ENCODE data around the gene SLF2.
"Not testable (repeated sequence)": the region's sequence is repeated elsewhere in the genome, so short reads cannot be mapped to it uniquely, and the experiment has no call there.

SLF2 gene

DNA sequence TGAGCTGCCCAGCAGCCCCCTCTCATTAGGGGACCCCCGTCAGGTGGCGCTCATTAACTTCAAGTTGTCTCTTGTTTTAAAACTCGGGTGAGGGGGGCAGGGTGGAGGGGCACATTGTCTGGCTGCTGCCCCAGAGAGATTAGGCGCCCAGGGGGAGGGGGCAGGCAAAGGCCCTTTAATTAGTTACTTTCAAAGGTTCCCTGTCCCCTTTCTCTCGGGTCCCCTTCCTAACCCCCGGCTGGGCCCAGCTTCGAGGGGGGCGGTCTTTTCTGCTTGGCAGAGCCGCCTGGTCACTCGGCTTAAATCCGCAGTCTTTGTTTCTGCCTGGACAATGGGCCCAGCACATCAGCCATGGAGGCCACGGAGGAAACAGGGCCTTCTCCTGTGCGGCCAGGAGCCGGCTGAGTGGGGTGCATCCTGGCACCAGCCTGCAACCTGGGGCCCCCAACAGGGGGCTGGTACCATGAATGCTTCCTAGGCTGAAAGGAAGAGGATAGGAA is 38.9 kb upstream of the SLF2 start:
- no peak for DNase-seq
- Mint-ChIP-seq H3K4me3 (no peak overlapping the region), H3K36me3 (ENCODE audit: insufficient read depth) (no peaks in the 10 kb centered on the region), H3K27me3 (peaks cover 42 to 59% of the 10 kb centered on the region in 2 donors), H3K27ac (no peak overlapping the region), H3K4me1 (ENCODE audit: low read depth in 2 of 2) (no peaks in the 10 kb centered on the region), H3K9me3 (no peaks in the 10 kb centered on the region)
- ATAC-seq (replicated peaks), result no peak

DNA sequence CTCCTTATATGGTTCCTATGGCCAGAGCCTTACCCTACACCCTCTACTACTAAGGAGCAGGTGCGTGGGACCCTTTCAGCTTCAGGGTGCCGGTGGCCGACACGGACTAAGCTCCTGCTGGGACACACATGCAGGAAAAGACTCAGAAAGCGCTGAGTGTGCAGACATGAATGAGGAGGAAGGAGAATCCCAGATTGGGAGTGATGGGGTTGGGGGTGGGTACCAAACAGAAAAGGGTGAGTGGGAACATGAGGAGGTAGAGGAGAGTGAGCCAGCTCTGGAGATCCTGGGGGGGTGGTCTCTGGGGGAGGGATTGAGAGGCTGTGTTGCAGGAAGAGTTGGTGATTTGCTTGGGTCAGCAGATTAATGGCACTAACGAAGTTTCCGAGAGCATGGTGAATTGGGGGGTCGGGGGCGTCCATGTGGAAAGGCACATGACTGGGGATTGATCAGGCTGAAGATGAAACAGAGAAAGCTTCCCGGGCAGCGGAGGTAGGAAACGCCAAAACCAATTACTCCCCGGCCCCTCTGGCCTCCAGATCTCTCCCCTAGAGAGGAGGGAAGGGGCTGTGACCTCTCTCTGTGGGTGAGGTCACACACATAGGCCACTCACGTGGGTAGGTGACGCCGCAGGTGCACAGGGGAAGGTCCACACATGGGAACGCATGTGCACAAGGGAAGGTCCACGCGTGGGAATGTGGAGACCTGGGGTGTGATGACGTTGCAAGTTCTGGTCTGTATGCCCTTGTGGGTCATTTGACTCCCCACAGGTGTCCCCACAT is 37.9 kb upstream of the SLF2 start:
- Mint-ChIP-seq H3K36me3 (ENCODE audit: insufficient read depth) (no peaks in the 10 kb centered on the region), H3K4me3 (no peak overlapping the region), H3K27me3 (peaks cover 42 to 65% of the 10 kb centered on the region in 2 donors), H3K9me3 (no peaks in the 10 kb centered on the region), H3K27ac (no peak overlapping the region), H3K4me1 (ENCODE audit: low read depth in 2 of 2) (no peaks in the 10 kb centered on the region)
- no peak for ATAC-seq (replicated peaks)
- no peak for DNase-seq

GRCh38 chr10:100875484-100876166 is 37.1 kb upstream of the SLF2 start:
- Mint-ChIP-seq H3K4me1 (ENCODE audit: low read depth in 2 of 2) (no peaks in the 10 kb centered on the region), H3K27me3 (peaks cover 42 to 65% of the 10 kb centered on the region in 2 donors), H3K4me3 (no peak overlapping the region), H3K36me3 (ENCODE audit: insufficient read depth) (no peaks in the 10 kb centered on the region), H3K27ac (no peak overlapping the region), H3K9me3 (no peaks in the 10 kb centered on the region)
- ATAC-seq (replicated peaks) (no peak), DNase-seq (no peak)

GRCh38 chr10:100876585-100877460 is 35.9 kb upstream of the SLF2 start:
- ATAC-seq (replicated peaks) (no peak), DNase-seq (no peak)
- Mint-ChIP-seq H3K4me1 (ENCODE audit: low read depth in 2 of 2) (no peaks in the 10 kb centered on the region), H3K9me3 (no peaks in the 10 kb centered on the region), H3K36me3 (ENCODE audit: insufficient read depth) (no peaks in the 10 kb centered on the region), H3K27me3 (peaks cover 42 to 65% of the 10 kb centered on the region in 2 donors), H3K4me3 (no peak overlapping the region), H3K27ac (peak overlapping the region in 1 of 2 donors; percentile 16)

- Mint-ChIP-seq H3K36me3 (ENCODE audit: insufficient read depth) (no peaks in the 10 kb centered on the region), H3K27me3 (peaks cover 42 to 70% of the 10 kb centered on the region in 2 donors), H3K4me3 (no peak overlapping the region), H3K27ac (no peak overlapping the region), H3K9me3 (no peaks in the 10 kb centered on the region), H3K4me1 (ENCODE audit: low read depth in 2 of 2) (no peaks in the 10 kb centered on the region)
- no peak for DNase-seq
- ATAC-seq (replicated peaks), result no peak
Measured at GRCh38 chr10:100877461-100877850, 35.3 kb upstream of the SLF2 start.

DNA sequence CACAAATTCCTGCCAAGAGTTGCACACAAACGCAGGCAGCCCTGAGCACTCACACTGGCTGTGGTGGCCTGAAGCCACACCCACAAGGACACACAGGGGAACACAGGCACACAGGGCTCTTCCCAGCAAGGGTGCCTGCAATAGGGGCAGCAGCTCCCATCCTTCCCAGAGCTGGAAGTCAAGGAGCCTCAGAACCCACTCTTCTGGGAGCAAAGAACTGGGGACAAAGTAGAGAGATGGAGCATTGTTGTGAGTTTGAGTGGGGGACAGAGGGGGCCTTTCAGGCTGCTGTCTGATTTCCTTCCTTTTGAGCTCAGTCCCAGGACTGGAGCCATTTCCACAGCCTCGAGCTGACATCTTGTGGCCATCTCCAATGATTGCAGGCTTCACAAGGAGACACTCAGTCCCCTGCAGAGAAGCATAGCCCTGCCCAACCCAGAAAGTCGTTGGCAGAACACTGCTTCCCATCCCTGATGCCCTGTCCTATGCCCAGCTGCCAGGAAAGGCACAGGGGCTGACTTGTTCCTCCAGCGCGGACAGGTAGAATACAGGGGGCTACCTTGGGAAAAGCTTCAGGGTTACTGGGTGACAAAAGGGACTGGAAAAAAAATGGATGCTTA is 34.4 kb upstream of the SLF2 start:
- Mint-ChIP-seq H3K4me3 (no peak overlapping the region), H3K4me1 (ENCODE audit: low read depth in 2 of 2) (no peaks in the 10 kb centered on the region), H3K36me3 (ENCODE audit: insufficient read depth) (no peaks in the 10 kb centered on the region), H3K9me3 (no peaks in the 10 kb centered on the region), H3K27me3 (peaks cover 35 to 66% of the 10 kb centered on the region in 2 donors), H3K27ac (no peak overlapping the region)
- ATAC-seq (replicated peaks) (no peak), DNase-seq (peak in 1 of 3 experiments; percentile 11)

DNA sequence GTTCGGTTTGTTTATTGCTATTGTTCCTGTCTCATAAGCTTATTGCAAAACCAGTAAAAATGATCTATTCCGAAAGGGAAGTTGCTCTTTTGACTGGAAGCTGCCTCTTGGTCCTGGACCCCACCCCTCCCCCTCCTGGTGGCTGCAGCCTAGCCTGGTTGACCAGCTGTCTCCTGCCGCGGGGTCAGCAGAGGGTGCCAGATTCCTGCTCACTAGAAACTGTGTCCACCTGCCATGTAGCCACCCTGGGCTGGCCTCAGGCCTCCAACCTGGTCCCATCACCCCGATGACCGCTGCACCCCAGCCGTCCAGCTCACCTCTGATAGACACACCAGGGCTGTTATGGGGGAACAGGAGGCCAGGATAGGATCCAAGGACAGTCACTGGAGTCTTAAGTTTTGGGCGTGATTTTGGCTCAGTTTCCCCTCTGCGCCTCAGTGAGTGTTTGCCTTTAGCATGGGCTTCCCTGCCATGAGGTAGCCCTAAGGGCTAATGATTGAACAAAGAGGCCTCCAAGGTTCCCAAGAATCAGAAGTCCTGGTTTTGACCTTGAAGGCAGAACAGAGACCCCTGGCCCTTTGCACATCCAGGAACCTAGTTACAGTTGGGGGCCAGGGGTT is 32.9 kb upstream of the SLF2 start:
- Mint-ChIP-seq H3K27ac (no peak overlapping the region), H3K27me3 (peaks cover 30 to 58% of the 10 kb centered on the region in 2 donors), H3K36me3 (ENCODE audit: insufficient read depth) (no peaks in the 10 kb centered on the region), H3K9me3 (no peaks in the 10 kb centered on the region), H3K4me3 (no peak overlapping the region), H3K4me1 (ENCODE audit: low read depth in 2 of 2) (no peaks in the 10 kb centered on the region)
- ATAC-seq (replicated peaks), result no peak
- DNase-seq, result no peak

GRCh38 chr10:100881556-100882213 is 31.1 kb upstream of the SLF2 start:
- Mint-ChIP-seq H3K4me3 (no peak overlapping the region), H3K36me3 (ENCODE audit: insufficient read depth) (no peaks in the 10 kb centered on the region), H3K4me1 (ENCODE audit: low read depth in 2 of 2) (no peaks in the 10 kb centered on the region), H3K27me3 (peaks cover 20 to 43% of the 10 kb centered on the region in 2 donors), H3K9me3 (no peaks in the 10 kb centered on the region), H3K27ac (no peak overlapping the region)
- no peak for DNase-seq
- ATAC-seq (replicated peaks), result no peak

DNA sequence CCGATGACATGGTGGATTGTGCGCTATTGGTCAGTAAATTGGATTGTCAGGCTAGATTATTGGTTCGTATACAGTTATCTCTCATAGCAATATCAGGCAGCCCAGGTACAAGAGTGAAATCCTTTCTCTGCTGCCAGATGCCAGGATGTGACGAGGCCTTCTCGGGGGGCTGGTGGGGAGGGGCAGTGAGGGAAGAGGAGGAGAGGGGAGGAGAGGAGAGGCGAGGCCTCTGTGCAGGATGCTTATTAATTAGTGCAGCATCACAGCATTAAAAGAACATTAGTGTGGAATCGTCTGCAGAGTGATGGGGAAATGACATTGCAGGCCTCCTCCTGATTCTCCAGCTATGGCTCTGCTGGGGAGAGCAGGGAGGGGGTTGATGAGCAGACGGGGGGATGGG is 30.5 kb upstream of the SLF2 start:
- Mint-ChIP-seq H3K4me3 (no peak overlapping the region), H3K27ac (no peak overlapping the region), H3K27me3 (peaks cover 14 to 43% of the 10 kb centered on the region in 2 donors), H3K9me3 (no peaks in the 10 kb centered on the region), H3K36me3 (ENCODE audit: insufficient read depth) (no peaks in the 10 kb centered on the region), H3K4me1 (ENCODE audit: low read depth in 2 of 2) (no peaks in the 10 kb centered on the region)
- ATAC-seq (replicated peaks) (no peak), DNase-seq (no peak)

DNA sequence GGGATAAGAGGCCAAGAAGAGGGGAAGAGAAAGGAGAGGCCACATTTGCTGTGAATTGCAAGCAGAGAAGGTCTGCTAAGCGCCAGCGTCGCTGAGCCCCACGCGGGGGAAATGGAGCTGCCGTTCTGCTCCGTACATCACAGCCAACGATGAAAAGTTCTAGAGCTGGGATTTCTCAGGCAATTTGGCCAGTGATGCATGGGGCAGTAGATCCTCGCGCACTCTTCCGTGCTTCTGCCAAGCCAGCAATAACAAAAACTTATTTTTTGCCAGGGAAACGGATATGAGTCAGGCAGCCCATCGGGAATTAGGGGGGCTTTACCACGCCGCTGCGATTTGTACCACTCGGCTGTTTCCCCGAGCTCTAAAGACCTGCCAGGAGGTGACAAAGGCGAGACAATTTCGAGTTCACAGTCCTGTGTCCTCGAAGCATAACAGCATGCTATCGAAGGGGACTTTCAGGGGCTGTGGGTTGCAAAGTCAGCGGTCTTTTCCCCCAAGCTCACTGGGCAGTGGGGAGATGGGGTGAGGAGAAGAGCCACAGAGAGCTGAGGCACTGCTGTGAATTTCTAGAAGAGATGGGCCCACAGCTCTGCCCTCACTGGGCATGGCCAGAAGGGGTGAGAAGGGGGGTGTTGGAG is 30.0 kb upstream of the SLF2 start:
- ATAC-seq (replicated peaks) (no peak), DNase-seq (no peak)
- H3K4me1 Mint-ChIP-seq (ENCODE audit: low read depth in 2 of 2), result no peaks in the 10 kb centered on the region
- H3K4me3 Mint-ChIP-seq, result no peak overlapping the region
- H3K27ac Mint-ChIP-seq, result no peak overlapping the region
- H3K36me3 Mint-ChIP-seq (ENCODE audit: insufficient read depth), result no peaks in the 10 kb centered on the region
- H3K9me3 Mint-ChIP-seq, result no peaks in the 10 kb centered on the region
- H3K27me3 Mint-ChIP-seq, result peaks cover 9 to 43% of the 10 kb centered on the region in 2 donors

DNA sequence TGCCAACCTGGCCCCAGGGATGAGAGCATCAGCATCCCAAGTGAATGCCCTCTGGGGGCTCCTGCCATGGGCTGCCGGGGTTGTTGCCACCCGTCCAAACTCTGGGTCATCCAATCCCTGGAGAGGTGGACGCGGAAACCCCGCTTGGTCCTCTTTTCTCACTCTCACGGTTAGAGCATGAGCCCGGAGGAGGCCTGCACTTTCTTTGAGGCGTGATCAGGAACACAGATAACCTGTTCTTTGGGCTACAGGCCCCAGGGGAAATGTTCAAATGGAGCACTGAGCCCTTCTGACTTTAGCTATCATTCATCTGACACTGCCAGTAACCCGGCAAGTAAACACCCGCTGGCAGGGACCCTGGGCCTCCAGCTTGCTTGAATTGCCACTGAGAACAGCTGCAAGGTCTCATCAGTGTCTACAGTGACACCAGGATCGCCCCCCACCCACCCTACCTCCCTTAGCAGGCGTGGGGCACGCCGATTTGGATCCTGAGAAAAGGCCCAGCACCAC is 29.4 kb upstream of the SLF2 start:
- Mint-ChIP-seq H3K27me3 (peaks cover 3 to 43% of the 10 kb centered on the region in 2 donors), H3K4me3 (no peak overlapping the region), H3K4me1 (ENCODE audit: low read depth in 2 of 2) (no peaks in the 10 kb centered on the region), H3K27ac (no peak overlapping the region), H3K9me3 (no peaks in the 10 kb centered on the region), H3K36me3 (ENCODE audit: insufficient read depth) (no peaks in the 10 kb centered on the region)
- ATAC-seq (replicated peaks) (no peak), DNase-seq (no peak)

DNA sequence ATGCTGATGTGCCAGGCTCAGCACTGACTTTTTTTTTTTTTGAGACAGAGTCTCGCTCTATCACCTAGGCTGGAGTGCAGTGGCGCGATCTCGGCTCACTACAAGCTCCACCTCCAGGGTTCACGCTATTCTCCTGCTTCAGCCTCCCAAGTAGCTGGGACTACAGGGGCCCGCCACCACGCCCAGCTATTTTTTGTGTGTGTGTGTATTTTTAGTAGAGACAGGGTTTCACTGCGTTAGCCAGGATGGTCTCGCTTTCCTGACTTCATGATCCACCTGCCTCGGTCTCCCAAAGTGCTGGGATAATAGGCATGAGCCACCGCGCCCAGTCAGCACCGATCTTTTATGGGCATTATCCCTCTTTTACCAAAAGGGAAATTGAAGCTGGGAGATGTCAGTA is 27.2 kb upstream of the SLF2 start:
- not testable (repeated sequence) for DNase-seq; H3K4me3 Mint-ChIP-seq; H3K27ac Mint-ChIP-seq; H3K9me3 Mint-ChIP-seq; H3K4me1 Mint-ChIP-seq (ENCODE audit: low read depth in 2 of 2); H3K36me3 Mint-ChIP-seq (ENCODE audit: insufficient read depth); ATAC-seq (replicated peaks)
- H3K27me3 Mint-ChIP-seq, result peaks cover 15 to 54% of the 10 kb centered on the region in 2 donors
